ENCODE data around the gene CFHR5.
"Not testable (repeated sequence)": the region's sequence is repeated elsewhere in the genome, so short reads cannot be mapped to it uniquely, and the experiment has no call there.

CFHR5 gene

GRCh38 chr1:196977278-196977677 is at the start of gene CFHR5:
TSS of gene CFHR5 (plus strand) at chr1:196977556. CDS start at chr1:196977665, 109 bp downstream.
- no peak for DNase-seq

GRCh38 chr1:196932853-196933252 is 44.5 kb upstream of the CFHR5 start:
- not testable (repeated sequence) for DNase-seq

DNA sequence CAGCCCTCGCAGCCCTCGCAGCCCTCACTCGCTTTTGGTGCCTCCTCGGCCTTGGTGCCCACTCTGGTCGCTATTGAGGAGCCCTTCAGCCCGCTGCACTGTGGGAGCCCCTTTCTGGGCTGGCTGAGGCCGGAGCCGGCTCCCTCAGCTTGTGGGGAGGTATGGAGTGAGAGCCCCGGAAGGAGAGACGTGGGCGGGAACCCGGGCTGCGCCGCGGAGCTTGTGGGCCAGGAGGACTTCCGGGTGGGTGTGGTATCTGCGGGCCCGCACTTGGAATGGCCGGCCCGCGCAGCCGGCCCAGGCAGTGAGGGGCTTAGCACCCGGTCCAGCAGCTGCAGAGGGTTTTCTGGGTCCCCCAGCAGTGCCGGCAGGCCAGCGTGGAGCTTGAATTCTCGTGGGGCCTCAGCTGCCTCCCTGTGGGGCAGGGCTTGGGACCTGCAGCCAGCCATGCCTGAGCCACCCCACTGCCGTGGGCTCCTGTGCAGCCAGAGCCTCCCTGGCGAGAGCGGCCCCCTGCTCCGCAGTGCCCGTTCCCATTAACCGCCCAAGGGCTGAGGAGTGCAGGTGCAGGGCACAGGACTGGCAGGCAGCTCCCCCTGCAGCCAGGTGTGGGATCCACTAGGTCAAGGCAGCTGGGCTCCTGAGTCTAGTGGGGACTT is 43.7 kb upstream of the CFHR5 start:
- peak; percentile 50 for DNase-seq

DNA sequence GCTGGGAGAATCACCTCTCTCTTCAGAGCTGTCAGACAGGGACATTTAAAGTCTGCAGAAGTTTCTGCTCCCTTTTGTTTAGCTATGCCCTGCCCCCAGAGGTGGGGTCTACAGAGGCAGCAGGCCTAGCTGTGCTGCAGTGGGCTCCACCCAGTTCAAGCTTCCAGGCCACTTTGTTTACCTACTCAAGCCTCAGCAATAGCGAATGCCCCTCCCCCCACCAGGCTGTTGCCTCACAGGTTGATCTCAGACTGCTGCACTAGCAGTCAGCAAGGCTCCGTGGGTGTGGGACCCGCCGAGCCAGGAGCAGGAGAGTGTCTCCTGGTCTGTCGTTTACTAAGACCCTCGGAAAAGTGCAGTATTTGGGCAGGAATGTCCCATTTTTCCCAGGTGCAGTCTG is 35.9 kb upstream of the CFHR5 start:
- not testable (repeated sequence) for DNase-seq

- not testable (repeated sequence) for DNase-seq
These were observed 33.8 kb upstream of the CFHR5 start, which contains the start of gene CFHR2 for GRCh38 chr1:196943568-196943967. TSS of gene CFHR2 (plus strand) at chr1:196943738. CDS start at chr1:196943881, 143 bp downstream.

DNA sequence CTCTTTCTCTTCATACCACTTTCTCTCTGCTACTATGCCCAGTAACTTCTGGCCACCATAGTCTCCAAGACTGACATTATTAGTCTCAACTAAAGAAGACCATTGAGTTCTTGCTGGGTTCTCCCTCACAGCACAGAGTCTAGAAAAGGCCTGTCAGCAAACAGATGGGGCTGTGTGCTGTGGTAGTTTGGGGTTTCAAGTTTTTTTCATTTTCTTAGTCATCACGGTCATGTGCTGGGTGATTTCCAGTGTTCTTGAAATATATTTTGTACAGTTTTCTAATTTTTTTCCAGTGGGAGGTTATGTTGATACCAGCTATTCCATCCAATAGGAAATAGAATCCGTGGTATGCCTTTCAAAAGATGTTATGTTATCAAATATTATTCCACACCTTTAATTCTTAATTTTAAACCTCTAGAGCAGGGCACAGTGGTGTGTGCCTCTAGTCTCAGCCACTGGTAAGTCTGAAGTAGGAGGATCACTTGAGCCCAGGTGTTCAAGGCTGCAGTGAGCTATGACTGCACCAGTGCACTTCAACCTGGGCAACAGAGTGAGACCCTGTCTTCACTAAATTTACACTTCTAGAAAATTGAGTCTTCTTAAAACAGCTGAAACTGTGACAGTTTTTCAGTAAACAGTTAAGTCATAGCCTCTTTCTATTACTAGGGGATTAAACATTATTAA is 25.5 kb upstream of the CFHR5 start:
- no peak for DNase-seq

DNA sequence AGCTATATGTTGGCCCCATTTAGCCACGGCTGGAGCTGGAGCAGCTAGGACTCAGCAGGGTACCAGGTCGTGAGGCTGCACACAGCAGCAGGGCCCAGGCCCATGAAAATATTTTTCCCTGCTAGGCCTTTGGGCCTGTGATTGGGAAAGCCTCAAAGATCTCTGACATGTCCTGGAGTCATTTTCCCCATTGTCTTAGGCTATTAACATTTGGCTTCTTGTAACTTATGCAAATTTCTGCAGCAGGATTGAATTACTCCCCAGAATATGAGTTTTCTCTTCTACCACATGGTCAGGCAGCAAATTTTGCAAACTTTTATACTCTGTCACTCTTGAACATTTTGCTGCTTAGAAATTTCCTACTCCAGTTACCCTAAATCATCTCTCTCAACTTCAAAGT is 22.6 kb upstream of the CFHR5 start:
- DNase-seq = no peak

DNA sequence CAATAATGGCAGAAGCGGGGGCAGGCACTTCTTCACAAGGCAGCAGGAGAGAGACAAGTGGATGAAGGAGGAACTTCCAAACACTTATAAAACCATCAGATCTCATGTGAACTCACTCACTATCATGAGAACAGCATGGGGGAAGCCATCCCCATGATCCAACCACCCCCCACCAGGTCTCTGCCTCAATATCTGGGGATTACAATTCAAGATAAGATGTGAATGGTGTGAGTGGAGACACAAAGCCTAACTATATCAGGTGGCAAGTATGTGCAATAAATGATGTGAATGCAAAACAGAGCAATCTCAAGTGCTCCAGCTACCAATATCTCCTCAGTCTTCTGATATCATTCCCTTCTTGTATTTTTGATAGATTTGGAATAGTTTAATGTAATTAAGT is 21.4 kb upstream of the CFHR5 start:
- no peak for DNase-seq

- no peak for DNase-seq
These were observed 16.5 kb upstream of the CFHR5 start for GRCh38 chr1:196960854-196961253.

GRCh38 chr1:196970182-196970581 is 7.2 kb upstream of the CFHR5 start:
- no peak for DNase-seq

DNA sequence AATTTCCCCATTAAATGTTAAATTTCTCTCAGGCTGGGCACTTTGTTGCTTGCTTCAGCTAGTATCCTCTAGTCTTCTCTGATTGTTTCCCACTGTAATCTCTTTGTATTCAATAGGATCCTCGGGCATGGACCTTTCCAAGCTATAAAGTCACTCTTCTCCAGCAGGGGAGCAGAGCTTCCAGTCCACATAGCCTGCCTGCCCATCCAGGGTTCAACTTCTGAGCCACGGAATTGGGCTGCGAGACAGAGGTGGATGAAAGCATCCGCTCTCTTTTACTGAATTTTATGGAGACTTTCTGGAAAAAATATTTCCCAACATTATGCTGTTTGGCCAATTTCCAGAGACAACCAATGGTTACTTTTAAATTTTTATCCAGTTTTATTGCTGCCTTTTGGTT is 1.1 kb upstream of the CFHR5 start:
- no peak for DNase-seq

GRCh38 chr1:196980859-196981258 is 3.5 kb downstream of the CFHR5 start:
- DNase-seq = no peak

- not testable (repeated sequence) for DNase-seq
These were observed 4.9 kb downstream of the CFHR5 start for GRCh38 chr1:196982247-196982646.

DNA sequence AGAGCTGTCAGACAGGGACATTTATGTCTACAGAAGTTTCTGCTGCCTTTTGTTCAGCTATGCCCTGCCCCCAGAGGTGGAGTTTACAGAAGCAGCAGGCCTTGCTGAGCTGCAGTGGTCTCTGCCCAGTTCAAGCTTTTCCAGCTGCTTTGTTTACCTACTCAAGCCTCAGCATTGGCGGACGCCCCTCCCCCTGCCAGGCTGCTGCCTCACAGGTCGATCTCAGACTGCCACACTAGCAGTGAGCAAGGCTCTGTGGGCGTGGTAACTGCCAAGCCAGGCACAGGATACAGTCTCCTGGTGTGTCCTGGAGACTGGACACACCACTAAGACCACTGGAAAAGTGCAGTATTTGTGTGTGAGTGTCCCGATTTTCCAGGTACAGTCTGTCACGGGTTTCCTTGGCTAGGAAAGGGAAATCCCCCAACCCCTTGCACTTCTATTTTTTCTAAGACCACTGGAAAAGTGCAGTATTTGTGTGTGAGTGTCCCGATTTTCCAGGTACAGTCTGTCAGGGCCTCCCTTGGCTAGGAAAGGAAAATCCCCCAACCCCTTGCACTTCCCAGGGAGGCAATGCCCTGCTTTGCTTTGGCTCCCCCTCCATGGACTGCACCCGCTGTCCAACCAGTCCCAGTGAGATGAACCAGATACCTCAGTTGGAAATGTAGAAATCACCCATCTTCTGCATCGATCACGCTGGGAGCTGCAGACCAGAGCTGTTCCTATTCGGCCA is 14.7 kb downstream of the CFHR5 start:
- DNase-seq = peak; percentile 65

DNA sequence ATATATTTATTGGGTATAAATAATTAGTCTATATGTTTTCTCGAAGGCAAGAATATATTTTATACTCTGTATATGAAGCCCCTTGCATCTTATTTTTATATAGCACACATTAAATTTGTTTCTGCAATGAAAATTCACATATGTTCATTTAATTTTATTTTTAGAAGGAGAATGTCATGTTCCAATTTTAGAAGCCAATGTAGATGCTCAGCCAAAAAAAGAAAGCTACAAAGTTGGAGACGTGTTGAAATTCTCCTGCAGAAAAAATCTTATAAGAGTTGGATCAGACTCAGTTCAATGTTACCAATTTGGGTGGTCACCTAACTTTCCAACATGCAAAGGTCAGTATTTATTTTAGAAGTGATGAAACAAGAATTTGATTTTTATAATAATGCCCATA is 16.6 kb downstream of the CFHR5 start:
- no peak for DNase-seq

- DNase-seq = no peak
These were observed 20.1 kb downstream of the CFHR5 start for GRCh38 chr1:196997423-196997822.

DNA sequence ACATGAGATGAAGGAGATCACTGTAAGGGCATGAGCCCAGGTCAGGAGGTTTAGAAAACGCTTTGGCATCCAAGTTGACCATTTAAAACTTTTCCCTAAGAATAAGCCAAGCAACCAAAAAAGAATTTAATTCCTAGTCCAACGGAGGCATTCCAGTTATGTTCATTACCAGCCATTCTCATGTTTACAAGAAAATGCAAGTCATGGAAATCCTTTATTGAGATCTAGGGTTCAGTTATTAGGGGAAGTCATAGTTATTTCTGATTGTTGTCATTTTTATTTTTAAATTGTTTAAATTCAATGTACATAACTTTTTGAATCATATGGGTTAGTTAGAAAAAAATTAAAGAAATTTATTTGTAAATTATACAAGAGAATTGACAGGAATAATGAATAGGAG is 24.5 kb downstream of the CFHR5 start:
- no peak for DNase-seq

- DNase-seq = no peak
These were observed 25.8 kb downstream of the CFHR5 start for GRCh38 chr1:197003132-197003531.

- no peak for DNase-seq
These were observed 31.5 kb downstream of the CFHR5 start for GRCh38 chr1:197008861-197009260.

GRCh38 chr1:197011614-197012013 is 34.3 kb downstream of the CFHR5 start:
- no peak for DNase-seq

- DNase-seq = no peak
These were observed 35.9 kb downstream of the CFHR5 start for GRCh38 chr1:197013234-197013633.

DNA sequence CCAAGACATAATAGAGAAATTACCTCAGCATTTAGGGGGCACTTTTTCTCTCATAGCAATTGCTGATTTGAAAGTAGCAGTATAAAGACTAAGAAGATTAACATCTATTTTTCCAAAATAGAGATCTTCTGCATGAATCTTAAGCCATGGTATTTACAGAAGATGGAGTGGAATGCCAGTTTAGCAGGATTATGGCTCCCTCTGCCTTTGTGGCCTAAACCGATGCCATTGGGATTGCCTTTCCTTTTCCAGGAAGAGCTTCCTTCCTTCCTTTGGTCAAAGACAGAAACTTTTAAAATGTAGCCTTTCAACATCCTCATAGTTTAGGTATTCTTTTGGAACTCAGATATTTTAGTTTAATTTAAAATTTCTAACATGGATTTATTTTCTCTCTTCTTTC is 39.4 kb downstream of the CFHR5 start:
- no peak for DNase-seq

DNA sequence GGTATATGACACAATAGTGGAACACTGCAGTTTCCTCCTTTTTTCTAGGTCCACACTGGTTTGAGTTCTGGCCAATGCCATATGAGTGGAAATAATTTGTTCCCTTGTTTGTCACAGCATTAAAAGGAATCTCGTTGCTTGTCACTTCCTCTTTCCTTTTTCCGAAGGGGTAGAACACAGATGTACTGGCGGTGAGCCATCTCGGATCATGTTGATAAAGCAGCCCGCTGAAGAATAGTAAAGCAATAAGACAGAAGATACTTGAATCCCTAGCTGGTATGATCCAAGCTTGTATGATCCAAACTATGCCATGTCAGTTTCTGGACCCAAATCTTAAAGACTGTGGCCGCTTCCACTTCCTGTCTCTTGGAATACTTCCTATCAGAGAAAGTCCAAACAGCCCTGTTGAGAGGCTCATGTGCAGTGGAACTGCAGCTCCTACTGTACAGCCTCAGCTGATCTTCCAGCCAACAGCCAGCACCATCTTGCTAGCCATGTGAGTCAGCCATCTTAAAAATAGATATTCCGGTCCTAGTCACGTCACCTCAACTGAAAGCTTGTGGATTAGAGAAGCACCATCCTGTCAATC is 40.3 kb downstream of the CFHR5 start:
- DNase-seq = no peak

DNA sequence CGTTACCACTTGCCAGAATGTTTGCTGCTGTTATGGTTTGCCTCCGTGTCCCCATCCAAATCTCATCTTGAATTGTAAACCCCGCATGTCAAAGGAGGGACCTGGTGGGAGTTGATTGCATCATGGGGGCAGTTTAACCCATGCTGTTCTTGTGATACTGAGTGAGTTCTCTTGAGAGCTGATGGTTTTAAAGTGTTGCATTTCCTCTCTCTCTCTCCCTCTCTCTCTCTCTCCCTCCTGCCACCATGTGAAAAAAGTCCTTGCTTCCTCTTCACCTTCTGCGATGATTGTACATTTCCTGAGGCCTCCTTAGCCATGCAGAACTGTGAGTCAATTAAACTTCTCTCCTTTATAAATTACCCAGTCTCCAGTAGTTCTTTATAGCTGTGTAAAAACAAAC is 44.4 kb downstream of the CFHR5 start:
- no peak for DNase-seq

Measured in NCI-H2227 treated with DMSO at 0.1 percent for 48 hours (cell line).